CD4-positive, alpha-beta T cell treated with Interferon gamma for 1 hour (primary cell): ENCODE results near the gene BBS9.

Experiments
- DNase-seq: peaks from one replicate; pipeline ENCODE4 v3.0.0-alpha.2; 2020

Gene BBS9

DNA sequence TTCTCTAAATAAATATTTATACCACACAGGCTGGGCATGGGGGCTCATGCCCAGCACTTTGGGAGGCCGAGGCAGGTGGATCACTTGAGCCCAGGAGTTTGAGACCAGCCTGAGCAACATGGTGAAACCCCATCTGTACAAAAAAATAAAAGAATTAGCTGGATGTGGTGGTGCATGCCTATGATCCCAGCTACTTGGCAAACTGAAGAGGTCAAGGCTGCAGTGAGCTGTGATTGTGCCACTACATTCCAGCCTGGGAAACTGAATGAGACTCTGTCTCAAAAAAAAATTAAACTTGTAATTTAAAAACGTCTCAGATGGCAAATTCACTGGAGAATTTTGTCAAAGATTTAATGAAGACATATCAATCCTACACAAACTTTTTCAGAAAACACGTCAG, 498.4 kb downstream of the BBS9 start:
- DNase-seq: no peak

- no peak for DNase-seq
Observed at GRCh38 chr7:33628894-33629293, 499.5 kb downstream of the BBS9 start.

DNA sequence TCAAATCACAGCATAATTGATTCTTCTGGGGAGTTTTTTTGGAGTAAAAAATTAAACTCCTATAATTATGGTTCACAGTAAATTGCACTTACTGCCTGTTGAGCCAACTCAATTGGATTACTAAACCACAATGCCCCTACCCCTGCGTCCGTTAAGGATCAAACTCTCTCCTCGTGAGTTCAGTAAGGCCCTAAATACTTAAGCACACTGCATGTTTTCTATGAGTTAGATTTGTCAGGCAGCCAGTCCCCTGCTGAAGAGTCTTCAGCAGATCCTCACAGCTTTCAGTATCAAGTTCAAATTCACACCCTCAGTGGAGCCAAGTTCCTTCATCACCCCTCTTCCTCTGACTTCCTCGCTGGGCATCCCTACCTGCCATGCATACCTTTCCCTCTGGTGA, 501.0 kb downstream of the BBS9 start:
- no peak for DNase-seq

DNA sequence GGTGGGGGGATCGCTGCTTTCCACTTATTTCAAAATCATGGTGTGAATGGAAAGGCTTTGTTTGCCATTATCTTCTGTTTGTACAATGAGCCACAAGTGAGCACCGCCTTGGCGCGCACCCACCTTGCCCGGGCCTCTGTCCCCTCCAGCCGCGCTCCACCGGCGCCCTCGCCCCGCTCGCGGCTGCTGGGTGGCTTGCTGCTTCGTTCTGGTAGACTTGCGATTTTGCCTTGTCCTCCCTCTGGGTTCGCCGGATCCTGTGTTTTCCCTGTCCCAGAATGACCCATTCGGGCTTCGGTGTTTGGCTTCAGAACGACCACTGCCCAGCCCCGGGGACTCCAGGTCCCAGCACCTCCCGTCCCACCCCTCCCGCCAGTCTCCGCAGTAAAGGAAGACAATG, 503.0 kb downstream of the BBS9 start:
- DNase-seq: no peak

GRCh38 chr7:33632840-33633525, 503.6 kb downstream of the BBS9 start:
- DNase-seq: no peak

GRCh38 chr7:33634606-33635005, 505.2 kb downstream of the BBS9 start:
- DNase-seq: no peak

DNA sequence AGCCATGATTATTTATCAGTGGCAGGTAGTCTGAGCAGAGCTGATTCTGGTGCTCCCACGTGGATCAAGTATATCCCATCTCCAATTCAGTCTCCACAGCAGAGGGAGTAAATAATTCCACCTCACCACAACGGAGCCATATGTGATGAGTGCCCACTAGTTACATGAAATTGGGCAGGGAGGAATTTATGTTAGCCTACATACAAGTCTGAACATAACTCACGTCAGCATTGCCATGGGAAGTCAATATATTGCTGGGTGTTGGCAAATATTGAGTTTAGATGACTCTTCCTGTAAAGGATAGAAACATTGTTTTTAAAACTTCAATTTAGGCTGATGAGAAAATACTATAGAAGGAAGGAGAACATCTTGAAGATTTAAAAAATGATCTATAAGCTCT, 507.0 kb downstream of the BBS9 start:
- no peak for DNase-seq

- DNase-seq: no peak
Observed at GRCh38 chr7:33639552-33640197, 510.3 kb downstream of the BBS9 start.

- DNase-seq: no peak
Observed at GRCh38 chr7:33640741-33641140, 511.4 kb downstream of the BBS9 start.

- no peak for DNase-seq
Observed at GRCh38 chr7:33642312-33642711, 512.9 kb downstream of the BBS9 start.

- DNase-seq: no peak
Observed at GRCh38 chr7:33643530-33643929, 514.2 kb downstream of the BBS9 start.

- no peak for DNase-seq
Observed at GRCh38 chr7:33644489-33644888, 515.1 kb downstream of the BBS9 start.

- DNase-seq: no peak
Observed at GRCh38 chr7:33645104-33645503, 515.7 kb downstream of the BBS9 start.

DNA sequence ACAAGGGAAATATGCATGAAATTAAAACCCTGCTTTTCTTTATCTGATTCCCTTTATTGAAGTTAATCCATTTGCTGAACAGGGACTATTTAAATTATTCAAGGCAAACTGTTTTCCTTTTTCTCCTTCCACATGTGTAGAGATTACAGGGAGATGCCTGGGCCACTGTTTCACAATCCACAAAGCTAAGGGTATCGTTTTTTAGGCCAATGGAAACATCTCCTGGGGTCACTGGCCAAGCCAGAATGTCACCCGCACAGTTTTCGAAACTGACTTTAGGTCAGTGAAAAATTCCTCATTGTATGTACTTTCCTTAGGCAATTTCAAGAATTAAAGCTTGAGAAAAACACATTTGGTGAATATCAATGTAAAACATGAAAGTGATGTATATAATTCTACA, 516.8 kb downstream of the BBS9 start:
- DNase-seq: no peak

DNA sequence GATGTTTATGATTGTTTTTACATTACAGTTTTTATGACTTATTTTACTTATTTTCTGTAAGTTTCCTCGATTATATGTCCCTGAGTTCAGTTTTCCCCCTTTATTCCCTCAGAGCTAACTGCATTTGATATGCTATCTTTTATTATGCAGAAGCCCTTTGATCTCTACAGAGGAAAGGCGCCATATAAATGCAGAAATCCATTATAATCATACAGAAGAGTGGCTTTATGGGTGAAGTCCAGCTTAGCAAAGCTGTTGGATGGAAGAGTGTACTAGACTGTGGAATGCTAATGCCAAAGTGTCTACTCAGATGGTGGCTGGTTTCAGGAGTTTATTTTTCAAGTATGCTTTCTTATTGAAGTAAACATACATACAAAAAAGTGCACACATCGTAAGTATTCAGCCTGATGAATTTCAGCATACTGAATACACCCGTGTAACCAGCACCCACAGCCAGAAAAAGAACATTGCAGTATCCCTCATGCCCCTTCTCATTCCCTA, 517.6 kb downstream of the BBS9 start:
- no peak for DNase-seq

- no peak for DNase-seq
Observed at GRCh38 chr7:33649476-33650441, 520.4 kb downstream of the BBS9 start.

DNA sequence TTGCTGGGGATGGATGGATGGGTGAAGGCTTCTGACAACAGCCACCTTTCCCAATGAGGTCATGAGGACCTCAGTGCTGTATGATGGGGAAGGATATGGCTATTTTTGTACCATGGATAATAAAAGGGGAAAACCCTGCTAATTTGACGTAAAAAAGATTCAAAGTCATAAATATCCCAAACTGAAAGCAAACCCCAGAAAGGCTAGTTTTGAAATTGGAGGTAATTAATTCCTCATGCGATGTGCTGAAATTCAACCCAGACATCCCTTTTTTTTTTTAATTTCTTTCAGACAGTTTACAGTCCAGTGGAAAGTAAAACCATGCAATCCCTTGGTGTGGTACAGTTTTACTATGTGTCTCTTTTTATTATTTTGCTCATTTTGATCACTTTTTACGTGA, 521.5 kb downstream of the BBS9 start:
- DNase-seq: no peak

GRCh38 chr7:33651998-33652515, 522.7 kb downstream of the BBS9 start:
- no peak for DNase-seq

DNA sequence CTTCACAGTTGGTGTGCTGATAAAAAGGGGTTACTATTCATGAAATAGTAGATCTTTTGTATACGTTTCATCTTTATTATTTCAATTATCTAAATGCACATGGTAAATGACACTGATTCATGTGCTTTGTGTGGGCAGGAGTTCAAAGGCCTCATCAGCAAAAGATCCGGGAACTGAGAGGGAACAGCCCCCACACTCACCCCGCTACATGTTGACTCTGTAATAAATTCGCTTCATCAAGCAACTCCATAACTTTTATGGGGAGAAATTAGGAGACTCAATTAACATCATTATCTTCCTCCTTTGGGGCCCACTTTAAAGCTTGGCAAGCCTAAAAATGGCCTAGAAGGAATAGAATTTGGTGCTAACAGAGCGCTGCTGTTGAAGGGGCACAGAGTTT, 525.3 kb downstream of the BBS9 start:
- DNase-seq: no peak
